Epithelial cell of prostate (primary cell): ENCODE measurements around the gene TPO.

Experiments
- DNase-seq: peaks from one replicate; pipeline ENCODE4 v3.0.0-alpha.2; 2011; ENCODE audit warnings: low read depth, low spot score
- H3K27ac ChIP-seq: fragments of 450-650 bp; 2 replicates; pipeline ENCODE4 v1.5.1; 2017; ENCODE audit warnings: mild to moderate bottlenecking

The TPO gene

GRCh38 chr2:1497122-1497611 lies 83.9 kb downstream of the TPO start:
- no peak for DNase-seq
- H3K27ac ChIP-seq: no peak overlapping the region

GRCh38 chr2:1498176-1498575 lies 84.9 kb downstream of the TPO start:
- DNase-seq: no peak
- no peak overlapping the region for H3K27ac ChIP-seq

GRCh38 chr2:1499033-1499795 lies 86.0 kb downstream of the TPO start:
- no peak for DNase-seq
- H3K27ac ChIP-seq: no peak overlapping the region

GRCh38 chr2:1501038-1501851 lies 88.0 kb downstream of the TPO start:
- DNase-seq: no peak
- H3K27ac ChIP-seq: no peak overlapping the region

- DNase-seq: no peak
- H3K27ac ChIP-seq: no peak overlapping the region
Observed at GRCh38 chr2:1501991-1502390, 88.7 kb downstream of the TPO start.

GRCh38 chr2:1502891-1503304 lies 89.6 kb downstream of the TPO start:
- no peak overlapping the region for H3K27ac ChIP-seq
- DNase-seq: no peak

- DNase-seq: no peak
- H3K27ac ChIP-seq: no peak overlapping the region
Observed at GRCh38 chr2:1503471-1504310, 90.4 kb downstream of the TPO start.

- no peak for DNase-seq
Observed at GRCh38 chr2:1504311-1504750, 91.1 kb downstream of the TPO start.

GRCh38 chr2:1505031-1505441 lies 91.8 kb downstream of the TPO start:
- no peak overlapping the region for H3K27ac ChIP-seq
- no peak for DNase-seq

More at GRCh38 chr2:1504311-1504750, 91.1 kb downstream of the TPO start:
- H3K27ac ChIP-seq: no peak overlapping the region

GRCh38 chr2:1509271-1510065 lies 96.2 kb downstream of the TPO start:
- DNase-seq: peak; percentile 33
- peak overlapping the region; percentile 24 for H3K27ac ChIP-seq

GRCh38 chr2:1510176-1510575 lies 96.9 kb downstream of the TPO start:
- no peak for DNase-seq
- H3K27ac ChIP-seq: peak overlapping the region; percentile 24

- no peak overlapping the region for H3K27ac ChIP-seq
- DNase-seq: no peak
Observed at GRCh38 chr2:1511455-1511854, 98.2 kb downstream of the TPO start.

GRCh38 chr2:1512321-1513289 lies 99.3 kb downstream of the TPO start:
- DNase-seq: no peak

GRCh38 chr2:1514391-1515072 lies 101.3 kb downstream of the TPO start:
- DNase-seq: no peak
- no peak overlapping the region for H3K27ac ChIP-seq

More at GRCh38 chr2:1512321-1513289, 99.3 kb downstream of the TPO start:
- no peak overlapping the region for H3K27ac ChIP-seq

- H3K27ac ChIP-seq: no peak overlapping the region
- DNase-seq: no peak
Observed at GRCh38 chr2:1515073-1515430, 101.8 kb downstream of the TPO start.

- no peak overlapping the region for H3K27ac ChIP-seq
- no peak for DNase-seq
Observed at GRCh38 chr2:1515986-1516797, 102.9 kb downstream of the TPO start.

GRCh38 chr2:1516798-1517060 lies 103.5 kb downstream of the TPO start:
- no peak for DNase-seq
- no peak overlapping the region for H3K27ac ChIP-seq
